Upper lobe of right lung (tissue), 1 donor: Measurements from ENCODE around the gene KCNN3. TPM values are rescaled to one million over a fixed set of nuclear protein-coding genes. Genes with fewer than 3 reads are reported as not detected.

Experiments
- ATAC-seq: fragments of 200-7000 bp; cut with Tn5 transposase; one replicate; pipeline ENCODE4 v1.9.1; 2020; ENCODE audit warnings: mild to moderate bottlenecking, moderate library complexity
- DNase-seq: peaks from one replicate; pipeline ENCODE4 v3.0.0-alpha.2; 2020
- H3K27ac ChIP-seq: fragments of 200-600 bp; one replicate; pipeline ENCODE4 v1.8.0; 2022
- H3K27me3 ChIP-seq: fragments of 200-600 bp; one replicate; pipeline ENCODE4 v1.8.0; 2022; ENCODE audit warnings: mild to moderate bottlenecking
- H3K36me3 ChIP-seq: fragments of 200-600 bp; one replicate; pipeline ENCODE4 v1.8.0; 2022
- H3K4me1 ChIP-seq: fragments of 200-600 bp; one replicate; pipeline ENCODE4 v1.8.0; 2022
- H3K4me3 ChIP-seq: fragments of 200-600 bp; one replicate; pipeline ENCODE4 v1.8.0; 2022; ENCODE audit warnings: mild to moderate bottlenecking
- H3K9me3 ChIP-seq: fragments of 200-600 bp; one replicate; pipeline ENCODE4 v1.8.0; 2022
- intact Hi-C: fragments of 100-400 bp; cut with DNase I; formaldehyde crosslinking; loops from one replicate; pipeline ENCODE4 v1.11.0; 2022
- total RNA-seq: library from RNA; stranded (reverse); fragmentation: NEBNext Ultra II Directional; extraction: Animal tissue kit (Norgen Biotek cat#: 25700); gene quantifications from one replicate; pipeline ENCODE4 v1.2.1, GENCODE V29; 2021
- TF ChIP-seq, protein P1 (sequence below): fragments of 200-600 bp; IDR thresholded peaks from one replicate; pipeline ENCODE4 v1.8.0; 2022; ENCODE audit warnings: antibody characterized with exemption
- donor health status: DM: no; HTN: yes; CAD: no; lungs with severe emphysema.

The KCNN3 gene
- total RNA-seq, 1 donor from 2014 or later: 7.6 TPM

- intact Hi-C loops: no loop called here
- no peaks in the 10 kb centered on the region for H3K27me3 ChIP-seq
- no peaks in the 10 kb centered on the region for H3K4me1 ChIP-seq
- H3K36me3 ChIP-seq: no peaks in the 10 kb centered on the region
- ATAC-seq: no peak
- H3K9me3 ChIP-seq: no peaks in the 10 kb centered on the region
- no peak overlapping the region for H3K4me3 ChIP-seq
- TF ChIP-seq, protein P1, sequence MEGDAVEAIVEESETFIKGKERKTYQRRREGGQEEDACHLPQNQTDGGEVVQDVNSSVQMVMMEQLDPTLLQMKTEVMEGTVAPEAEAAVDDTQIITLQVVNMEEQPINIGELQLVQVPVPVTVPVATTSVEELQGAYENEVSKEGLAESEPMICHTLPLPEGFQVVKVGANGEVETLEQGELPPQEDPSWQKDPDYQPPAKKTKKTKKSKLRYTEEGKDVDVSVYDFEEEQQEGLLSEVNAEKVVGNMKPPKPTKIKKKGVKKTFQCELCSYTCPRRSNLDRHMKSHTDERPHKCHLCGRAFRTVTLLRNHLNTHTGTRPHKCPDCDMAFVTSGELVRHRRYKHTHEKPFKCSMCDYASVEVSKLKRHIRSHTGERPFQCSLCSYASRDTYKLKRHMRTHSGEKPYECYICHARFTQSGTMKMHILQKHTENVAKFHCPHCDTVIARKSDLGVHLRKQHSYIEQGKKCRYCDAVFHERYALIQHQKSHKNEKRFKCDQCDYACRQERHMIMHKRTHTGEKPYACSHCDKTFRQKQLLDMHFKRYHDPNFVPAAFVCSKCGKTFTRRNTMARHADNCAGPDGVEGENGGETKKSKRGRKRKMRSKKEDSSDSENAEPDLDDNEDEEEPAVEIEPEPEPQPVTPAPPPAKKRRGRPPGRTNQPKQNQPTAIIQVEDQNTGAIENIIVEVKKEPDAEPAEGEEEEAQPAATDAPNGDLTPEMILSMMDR: no peak
- DNase-seq: peak; percentile 40
- no peak overlapping the region for H3K27ac ChIP-seq
Measured at GRCh38 chr1:154896771-154897286, 26.7 kb upstream of the KCNN3 start.

DNA sequence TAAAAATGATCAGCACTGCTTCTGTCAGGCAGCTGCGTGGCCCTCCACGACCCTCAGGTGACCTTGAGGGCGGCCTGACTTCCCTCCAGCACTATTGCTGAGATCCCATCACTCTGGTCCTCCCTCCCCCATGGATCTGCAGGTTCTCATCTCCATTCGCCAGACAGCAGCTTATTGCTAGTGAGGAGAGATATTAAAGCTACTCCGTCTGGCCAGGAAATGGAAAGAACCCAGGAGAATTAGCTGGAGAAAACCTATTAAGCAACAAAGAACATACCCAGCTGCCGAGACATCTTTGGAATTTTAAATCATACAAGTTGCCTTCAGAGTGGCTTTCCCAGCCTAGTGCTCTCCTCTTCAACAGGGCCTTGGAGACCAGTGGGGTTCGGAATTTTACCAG lies 25.7 kb upstream of the KCNN3 start:
- DNase-seq (no peak), ATAC-seq (no peak)
- Histone ChIP-seq H3K9me3 (no peaks in the 10 kb centered on the region), H3K4me3 (no peak overlapping the region), H3K27ac (no peak overlapping the region), H3K4me1 (no peaks in the 10 kb centered on the region), H3K36me3 (no peaks in the 10 kb centered on the region), H3K27me3 (no peaks in the 10 kb centered on the region)
- TF ChIP-seq, protein P1: no peak
- intact Hi-C loops: no loop called here

GRCh38 chr1:154891452-154891851 lies 21.4 kb upstream of the KCNN3 start:
- intact Hi-C loops: no loop called here
- H3K36me3 ChIP-seq: no peaks in the 10 kb centered on the region
- no peaks in the 10 kb centered on the region for H3K27me3 ChIP-seq
- H3K27ac ChIP-seq: no peak overlapping the region
- no peak overlapping the region for H3K4me3 ChIP-seq
- no peaks in the 10 kb centered on the region for H3K9me3 ChIP-seq
- TF ChIP-seq, protein P1: no peak
- H3K4me1 ChIP-seq: no peaks in the 10 kb centered on the region
- no peak for DNase-seq
- no peak for ATAC-seq

DNA sequence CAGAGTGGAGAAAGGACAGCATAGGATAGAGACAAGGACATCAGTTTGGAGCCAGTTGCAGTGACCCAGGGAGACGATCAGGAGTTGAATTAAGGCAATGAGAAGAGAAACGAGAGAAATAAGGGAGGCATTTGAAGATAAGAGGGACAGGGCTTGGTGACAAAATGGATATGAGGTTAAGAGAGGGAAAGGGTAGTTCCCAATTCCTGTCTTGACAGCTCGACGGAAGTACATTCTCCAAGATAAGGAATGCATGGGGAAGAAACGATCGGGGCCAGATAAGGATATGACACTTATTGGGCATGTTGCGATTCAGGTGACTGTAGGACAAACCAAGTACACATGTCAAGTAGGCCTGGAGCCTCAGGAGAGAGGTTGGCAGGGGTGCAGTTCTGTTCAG lies 18.7 kb upstream of the KCNN3 start:
- no peaks in the 10 kb centered on the region for H3K36me3 ChIP-seq
- no peak overlapping the region for H3K4me3 ChIP-seq
- H3K9me3 ChIP-seq: no peaks in the 10 kb centered on the region
- intact Hi-C loops: no loop called here
- ATAC-seq (no peak), DNase-seq (no peak)
- no peak overlapping the region for H3K27ac ChIP-seq
- H3K4me1 ChIP-seq: no peaks in the 10 kb centered on the region
- TF ChIP-seq, protein P1: no peak
- H3K27me3 ChIP-seq: no peaks in the 10 kb centered on the region

DNA sequence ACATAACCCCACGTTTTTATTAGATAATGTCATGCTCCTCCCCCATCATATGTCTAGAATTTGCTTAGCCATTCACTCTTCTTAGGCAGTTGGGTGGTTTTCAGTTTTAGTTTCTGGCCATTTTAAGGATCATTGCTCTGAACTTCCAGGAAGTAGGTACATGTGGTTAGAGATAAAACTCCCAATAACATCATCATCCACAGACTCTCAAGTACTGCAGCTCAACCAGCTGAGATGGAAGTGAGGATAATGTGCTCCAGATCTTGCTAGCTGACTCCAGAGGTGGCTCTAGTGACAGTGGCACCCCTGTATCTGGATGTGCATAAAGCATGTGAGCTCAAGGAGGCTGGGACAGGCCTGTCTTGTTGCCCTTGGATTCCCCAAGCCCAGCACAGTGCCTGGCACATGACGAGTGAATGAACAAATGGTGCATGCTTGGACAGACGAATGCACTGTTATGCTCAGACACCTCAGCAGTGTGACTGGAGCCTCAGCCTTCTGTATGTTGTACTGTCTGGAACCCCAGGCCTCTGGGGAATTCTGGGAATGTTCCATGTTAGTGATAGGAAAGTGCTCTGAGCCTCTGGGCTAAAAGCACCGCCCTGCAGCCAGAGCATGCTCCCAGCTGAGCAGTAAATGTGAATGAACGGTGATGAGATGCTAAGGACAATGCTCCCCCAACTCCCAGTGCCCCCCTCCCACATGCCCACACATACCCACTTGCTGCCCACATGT lies 16.4 kb upstream of the KCNN3 start:
- Histone ChIP-seq H3K4me1 (no peaks in the 10 kb centered on the region), H3K4me3 (no peak overlapping the region), H3K9me3 (no peaks in the 10 kb centered on the region), H3K27ac (no peak overlapping the region), H3K27me3 (no peaks in the 10 kb centered on the region), H3K36me3 (no peaks in the 10 kb centered on the region)
- TF ChIP-seq, protein P1: no peak
- no peak for ATAC-seq
- intact Hi-C loops: no loop called here
- DNase-seq: no peak
